Osteocyte (in vitro differentiated cells): Measurements from ENCODE around the gene MLN. TPM values are rescaled to one million over a fixed set of nuclear protein-coding genes. Genes with fewer than 3 reads are reported as not detected.

Experiments
- DNase-seq: peaks from one replicate; pipeline ENCODE4 v3.0.0; 2021; ENCODE audit warnings: mixed read lengths; ENCODE audit not compliant: unreplicated experiment; ENCODE audit errors: extremely low spot score
- H3K27ac Mint-ChIP-seq: one replicate; pipeline ENCODE4 v1.8.0; 2021; ENCODE audit warnings: mild to moderate bottlenecking, mixed read lengths; ENCODE audit not compliant: unreplicated experiment
- H3K27me3 Mint-ChIP-seq: one replicate; pipeline ENCODE4 v1.8.0; 2021; ENCODE audit warnings: mixed read lengths; ENCODE audit not compliant: unreplicated experiment
- H3K36me3 Mint-ChIP-seq: one replicate; pipeline ENCODE4 v1.8.0; 2021; ENCODE audit warnings: mixed read lengths; ENCODE audit not compliant: unreplicated experiment
- H3K4me1 Mint-ChIP-seq: one replicate; pipeline ENCODE4 v1.8.0; 2021; ENCODE audit warnings: mixed read lengths; ENCODE audit not compliant: unreplicated experiment
- H3K4me3 Mint-ChIP-seq: one replicate; pipeline ENCODE4 v1.8.0; 2021; ENCODE audit warnings: mild to moderate bottlenecking, moderate library complexity, mixed read lengths; ENCODE audit not compliant: unreplicated experiment
- H3K9me3 Mint-ChIP-seq: one replicate; pipeline ENCODE4 v1.8.0; 2021; ENCODE audit warnings: mixed read lengths; ENCODE audit not compliant: unreplicated experiment
- CTCF ChIP-seq: fragments of 200-600 bp; sonication (generic); IDR thresholded peaks from 2 replicates; pipeline ENCODE4 v1.5.0; 2021; ENCODE audit warnings: antibody characterized with exemption, mild to moderate bottlenecking, moderate library complexity
- total RNA-seq: library from RNA; stranded (reverse); gene quantifications from 2 replicates; pipeline ENCODE4 v1.2.1, GENCODE V29; 2021

Gene MLN
- total RNA-seq, 1 donor from 2014 or later, result not detected

DNA sequence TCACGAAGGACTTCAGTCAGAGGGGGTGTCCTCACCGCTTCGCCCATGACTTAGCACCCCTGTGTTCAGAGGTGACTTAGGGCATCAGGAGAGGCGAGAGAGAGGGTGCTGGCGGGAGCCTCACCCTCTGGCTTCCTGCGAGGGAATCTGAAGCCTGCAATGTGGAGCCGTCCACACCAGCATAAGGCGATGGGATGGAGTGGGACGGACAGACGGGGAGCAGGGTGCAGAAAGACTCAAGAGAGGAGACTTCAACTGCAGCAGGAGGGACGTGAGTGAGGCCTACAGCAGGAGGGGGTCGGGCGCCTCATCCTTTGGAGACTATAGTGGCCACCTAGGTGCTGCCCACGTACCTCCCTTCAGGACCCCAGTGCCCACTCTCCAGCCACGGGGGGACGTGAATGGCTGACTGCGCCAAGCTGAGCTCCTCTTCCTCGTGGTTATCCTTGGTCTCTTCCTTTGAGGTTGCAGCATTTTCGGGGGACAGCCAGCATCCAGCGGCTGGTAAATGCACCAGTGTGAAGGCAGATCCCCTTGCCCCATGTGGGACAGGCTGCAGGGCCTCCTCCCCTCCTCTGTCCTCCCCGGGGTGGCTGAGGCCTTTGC is 26.9 kb upstream of the MLN start:
- Mint-ChIP-seq H3K4me1 (peaks cover 15% of the 10 kb centered on the region), H3K4me3 (no peak overlapping the region), H3K9me3 (no peaks in the 10 kb centered on the region), H3K36me3 (no peaks in the 10 kb centered on the region), H3K27me3 (peaks cover 17% of the 10 kb centered on the region), H3K27ac (no peak overlapping the region)
- no peak for DNase-seq
- TF ChIP-seq CTCF, result no peak

DNA sequence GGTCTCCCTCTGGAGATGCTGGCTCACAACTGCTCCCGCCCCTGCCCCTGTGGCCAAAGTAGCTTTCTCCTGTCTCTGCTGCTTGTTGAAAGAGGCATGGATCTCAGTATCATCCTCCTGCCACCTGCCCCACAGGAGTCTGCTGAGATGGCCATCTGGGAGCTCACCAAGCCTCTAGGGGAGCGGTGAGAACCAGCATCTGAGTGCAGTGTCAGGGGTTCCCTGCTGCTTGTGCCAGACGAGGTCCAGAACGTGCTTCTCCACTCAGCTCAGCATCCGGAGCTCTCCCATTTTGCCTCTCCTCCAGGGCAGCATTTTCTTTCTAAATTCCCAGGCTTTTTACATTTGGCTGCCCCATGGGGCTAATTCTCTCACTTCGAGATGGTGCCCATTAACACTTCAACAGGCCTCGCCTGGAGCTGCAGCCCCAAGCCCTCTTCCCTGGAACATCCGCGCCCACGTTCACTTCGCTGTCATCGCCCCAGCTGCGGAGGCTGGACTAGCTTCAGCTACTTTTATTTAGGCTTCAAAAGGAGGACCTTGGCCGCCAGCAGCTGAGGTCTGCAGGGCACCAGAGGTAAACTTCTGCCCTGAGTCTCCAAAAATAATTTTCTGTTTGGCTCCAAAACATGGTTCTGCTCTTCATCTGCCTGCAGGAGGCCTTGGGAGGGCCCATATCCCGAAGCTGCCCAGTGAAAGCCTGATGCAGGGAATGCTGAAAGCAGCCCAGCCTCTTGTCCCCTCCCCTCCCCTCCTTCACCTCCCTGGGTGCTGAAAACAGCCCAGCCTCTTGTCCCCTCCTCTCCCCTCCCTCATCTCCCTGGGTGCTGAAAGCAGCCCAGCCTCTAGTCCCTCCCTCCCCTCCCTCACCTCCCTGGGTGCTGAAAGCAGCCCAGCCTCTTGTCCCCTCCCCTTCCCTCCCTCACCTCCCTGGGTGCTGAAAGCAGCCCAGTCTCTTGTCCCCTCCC is 25.2 kb upstream of the MLN start:
- DNase-seq, result no peak
- no peak for TF ChIP-seq CTCF
- no peak overlapping the region for H3K4me3 Mint-ChIP-seq
- H3K4me1 Mint-ChIP-seq, result peaks cover 22% of the 10 kb centered on the region
- no peaks in the 10 kb centered on the region for H3K36me3 Mint-ChIP-seq
- H3K9me3 Mint-ChIP-seq, result no peaks in the 10 kb centered on the region
- H3K27me3 Mint-ChIP-seq, result peaks cover 17% of the 10 kb centered on the region
- H3K27ac Mint-ChIP-seq, result no peak overlapping the region

DNA sequence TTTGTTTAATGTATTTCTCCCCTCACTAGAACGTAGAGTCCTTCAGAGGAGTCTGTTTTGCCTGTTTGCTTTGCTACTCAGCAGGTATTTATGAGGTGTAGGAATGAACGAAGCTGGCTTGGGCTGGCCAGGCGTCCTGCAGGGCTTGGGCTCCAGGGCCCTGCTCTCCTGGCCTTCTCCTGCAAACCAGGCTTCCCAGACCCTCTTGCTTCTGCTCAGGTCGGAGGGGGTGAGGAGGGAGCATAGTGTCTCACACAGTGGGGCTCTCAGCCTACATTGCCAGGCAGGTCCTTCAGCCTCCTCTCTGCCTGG is 24.6 kb upstream of the MLN start:
- no peak for DNase-seq
- peaks cover 17% of the 10 kb centered on the region for H3K27me3 Mint-ChIP-seq
- peaks cover 23% of the 10 kb centered on the region for H3K4me1 Mint-ChIP-seq
- H3K9me3 Mint-ChIP-seq, result no peaks in the 10 kb centered on the region
- H3K27ac Mint-ChIP-seq, result no peak overlapping the region
- no peaks in the 10 kb centered on the region for H3K36me3 Mint-ChIP-seq
- TF ChIP-seq CTCF, result no peak
- no peak overlapping the region for H3K4me3 Mint-ChIP-seq

- H3K9me3 Mint-ChIP-seq, result no peaks in the 10 kb centered on the region
Observed at GRCh38 chr6:33827546-33828451, 24.0 kb upstream of the MLN start.

More at GRCh38 chr6:33827546-33828451, 24.0 kb upstream of the MLN start:
- H3K27me3 Mint-ChIP-seq, result peaks cover 18% of the 10 kb centered on the region
- H3K36me3 Mint-ChIP-seq, result no peaks in the 10 kb centered on the region
- no peak for DNase-seq
- H3K27ac Mint-ChIP-seq, result no peak overlapping the region
- no peak overlapping the region for H3K4me3 Mint-ChIP-seq
- H3K4me1 Mint-ChIP-seq, result peaks cover 23% of the 10 kb centered on the region
- no peak for TF ChIP-seq CTCF
